Activated T-helper 1 cell treated with anti-CD3 and anti-CD28 coated beads, Interleukin-2, amount 50 U/mL, for 16 hours (primary cell): ENCODE measurements around the gene VPREB1.
"Not testable (repeated sequence)": the region's sequence is repeated elsewhere in the genome, so short reads cannot be mapped to it uniquely, and the experiment has no call there.

Experiments
- DNase-seq, 2 donors: peaks; one replicate each; pipeline ENCODE4 v3.0.0-alpha.2; 2020; ENCODE audit warnings: low read depth in 1 of 2, low spot score in 1 of 2

VPREB1 gene

DNA sequence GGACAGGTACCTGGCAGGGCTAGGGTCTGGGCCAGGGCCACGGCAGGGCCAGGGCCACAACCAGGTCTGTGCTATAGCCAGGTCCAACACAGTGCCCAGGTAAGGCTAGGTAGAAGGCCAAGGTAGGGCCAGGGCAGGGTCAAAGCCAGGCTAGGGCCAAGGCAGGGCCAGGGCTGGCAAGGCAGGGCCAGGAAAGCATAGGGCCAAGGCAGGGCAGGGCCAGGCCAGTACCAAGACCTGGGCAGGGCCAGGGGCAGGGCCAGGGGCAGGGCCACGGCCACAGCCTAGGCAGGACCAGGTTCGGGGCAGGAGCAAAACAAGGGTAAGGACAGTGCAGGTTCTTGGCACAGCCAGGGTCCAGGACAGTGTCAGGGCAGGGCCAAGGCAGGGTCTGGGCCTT lies 48.1 kb downstream of the VPREB1 start:
- not testable (repeated sequence) for DNase-seq

DNA sequence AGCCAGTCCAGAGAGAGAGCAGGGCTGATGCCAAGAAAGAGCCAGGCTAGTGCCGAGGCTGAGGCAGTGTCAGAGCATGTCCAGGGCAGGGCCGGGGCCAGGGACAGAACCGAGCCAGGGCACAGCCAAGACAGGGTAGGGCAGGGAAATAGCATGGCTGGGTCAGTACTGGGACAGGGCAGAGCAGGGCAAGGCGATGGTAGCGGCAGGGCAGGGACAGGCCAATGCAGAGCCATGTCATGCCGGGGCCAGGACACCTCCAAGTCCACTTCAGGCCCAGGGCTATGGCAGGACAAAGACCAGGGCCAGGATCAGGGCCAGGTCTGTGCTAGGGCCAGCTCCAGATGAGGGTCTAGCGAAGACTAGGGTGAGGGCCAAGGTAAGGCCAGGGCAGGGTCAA lies 48.9 kb downstream of the VPREB1 start:
- DNase-seq = not testable (repeated sequence)

DNA sequence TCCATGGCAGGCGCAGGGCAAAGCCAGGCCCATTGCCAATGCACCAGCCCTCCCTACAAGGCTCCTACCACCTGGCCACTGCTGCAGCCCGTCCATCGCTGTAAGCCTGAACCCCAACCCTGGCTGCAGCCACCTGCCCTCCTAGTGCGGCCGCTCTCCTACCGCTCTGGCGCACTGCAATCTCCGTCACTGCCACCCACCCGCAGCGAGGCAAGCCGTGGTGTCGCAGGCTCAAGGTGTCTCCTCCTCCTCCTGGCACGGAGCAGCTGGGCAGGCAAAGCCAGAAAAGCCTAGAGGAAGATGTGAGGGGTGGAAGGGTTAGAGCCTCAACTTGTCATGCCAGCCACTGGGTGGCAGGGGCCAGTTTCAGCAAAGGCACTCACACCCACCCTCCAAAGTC lies 50.1 kb downstream of the VPREB1 start:
- DNase-seq = not testable (repeated sequence)
